Iris pigment epithelial cell (primary cell): Measurements from ENCODE around the gene SULT1C3.
A peak's percentile ranks its signal among the peaks of the same experiment; 100 is the strongest.
"Not testable (repeated sequence)": the region's sequence is repeated elsewhere in the genome, so short reads cannot be mapped to it uniquely, and the experiment has no call there.

Source experiments
- DNase-seq: peaks from one replicate; pipeline ENCODE4 v3.0.0-alpha.2; 2011; ENCODE audit warnings: low read depth

Gene SULT1C3

GRCh38 chr2:108244667-108245414 lies 5.1 kb downstream of the SULT1C3 start:
- no peak for DNase-seq

GRCh38 chr2:108253106-108253505 lies 13.3 kb downstream of the SULT1C3 start:
- DNase-seq, result peak; percentile 34

DNA sequence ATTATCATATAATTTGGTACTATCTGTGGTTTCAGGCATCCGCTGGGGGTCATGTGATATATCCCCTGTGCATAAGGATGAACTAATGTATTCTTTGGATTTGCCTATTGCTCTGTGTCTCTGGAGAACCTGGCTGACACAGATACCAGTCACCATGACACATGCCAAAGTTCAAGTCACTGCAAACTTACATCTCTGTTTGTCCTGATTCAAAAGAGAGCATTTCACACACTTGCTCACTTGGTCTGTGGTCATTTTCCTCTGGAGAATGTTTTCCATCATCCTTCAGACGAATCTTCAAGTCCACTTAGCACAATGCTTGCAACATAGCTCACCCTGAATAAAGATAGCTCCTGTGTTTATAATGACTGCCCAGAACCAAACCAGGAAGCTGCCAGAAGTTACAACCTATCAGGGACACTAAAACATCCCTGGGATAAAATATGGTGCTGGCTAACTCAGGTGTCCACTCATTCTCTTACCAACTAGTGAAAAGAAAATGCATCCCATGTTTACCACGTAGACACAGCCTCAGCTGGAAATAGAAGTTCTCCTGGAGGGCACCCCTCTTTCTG lies 18.1 kb downstream of the SULT1C3 start:
- DNase-seq, result no peak

DNA sequence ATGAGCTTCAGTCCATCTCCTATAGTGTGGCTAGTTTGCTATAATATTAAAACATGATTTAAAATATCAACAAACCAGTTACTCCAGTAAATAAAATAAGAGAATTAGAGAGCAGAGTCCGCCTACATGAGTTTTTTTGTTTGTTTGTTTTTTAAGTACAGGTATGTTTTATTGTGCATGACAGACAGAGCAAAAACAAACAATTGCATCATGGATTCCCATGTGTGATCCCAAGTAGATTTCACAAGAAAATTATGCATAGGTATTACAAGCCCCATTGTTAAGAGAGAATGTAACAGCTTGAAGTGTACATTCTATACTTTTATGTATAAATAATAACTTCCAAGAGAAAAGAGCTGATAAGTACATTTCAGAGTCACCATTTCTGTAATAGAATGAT lies 21.0 kb downstream of the SULT1C3 start:
- DNase-seq, result no peak

DNA sequence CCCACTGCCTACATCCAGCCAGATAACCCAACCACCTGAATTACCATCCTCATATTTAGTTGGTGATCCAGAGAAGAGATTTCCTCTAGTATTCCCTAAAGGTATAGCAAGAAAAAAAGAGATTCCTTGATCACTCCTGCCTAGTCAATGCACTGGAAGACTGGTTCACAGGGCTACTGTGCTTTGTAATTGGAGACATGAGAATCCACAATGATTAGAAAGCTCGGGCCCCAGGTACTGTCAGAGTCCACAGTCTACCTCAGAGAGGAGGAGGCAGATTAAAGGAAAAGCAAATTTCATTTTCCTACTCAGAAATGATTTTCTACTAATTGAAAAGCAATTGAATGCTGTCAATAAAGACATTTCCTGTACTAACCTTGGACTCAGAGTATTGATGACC lies 22.3 kb downstream of the SULT1C3 start:
- DNase-seq, result no peak

DNA sequence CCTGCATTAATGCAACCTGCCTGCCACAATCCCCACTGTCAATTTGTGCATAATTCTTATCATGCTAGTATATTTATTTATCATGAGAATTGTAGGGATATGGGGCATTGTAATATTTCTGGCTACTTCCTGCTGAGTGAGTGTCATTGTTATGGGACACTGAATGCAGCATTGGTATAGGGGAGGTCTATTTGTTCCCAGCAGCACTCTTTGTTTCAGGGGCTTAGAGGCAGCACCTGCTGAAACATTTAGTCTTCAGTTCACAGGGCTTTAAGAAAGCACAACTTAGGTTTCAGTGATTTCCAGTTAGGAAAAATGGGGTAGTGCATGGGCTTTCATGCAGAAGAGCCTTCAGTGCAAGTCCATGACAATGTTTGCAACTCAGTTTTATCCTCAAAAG lies 23.6 kb downstream of the SULT1C3 start:
- DNase-seq, result no peak

GRCh38 chr2:108266218-108266617 lies 26.4 kb downstream of the SULT1C3 start:
- no peak for DNase-seq

DNA sequence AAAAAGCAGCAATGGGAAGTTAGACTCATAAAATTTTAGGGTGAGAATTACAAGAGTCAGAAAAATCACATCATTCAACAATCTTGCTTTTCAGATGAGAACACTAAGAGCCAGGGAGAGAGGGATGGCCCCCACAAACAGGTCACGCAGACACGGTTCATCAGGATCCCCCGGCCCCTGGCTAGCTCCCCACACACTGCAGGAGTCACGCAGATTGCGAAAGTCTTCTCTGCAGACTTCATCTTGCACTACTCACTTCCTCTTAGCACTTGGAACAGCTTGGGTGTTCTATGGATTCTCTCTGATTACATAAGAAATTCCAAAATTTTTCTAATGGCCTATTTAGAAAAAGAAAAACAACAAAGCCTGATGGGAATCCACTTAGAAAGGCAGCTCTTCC lies 27.3 kb downstream of the SULT1C3 start:
- peak; percentile 86 for DNase-seq

- DNase-seq, result peak; percentile 93
These were observed 28.2 kb downstream of the SULT1C3 start for GRCh38 chr2:108268001-108268400.

- DNase-seq, result no peak
These were observed 30.6 kb downstream of the SULT1C3 start for GRCh38 chr2:108270346-108270745.

- DNase-seq, result no peak
These were observed 31.2 kb downstream of the SULT1C3 start for GRCh38 chr2:108270768-108271506.

DNA sequence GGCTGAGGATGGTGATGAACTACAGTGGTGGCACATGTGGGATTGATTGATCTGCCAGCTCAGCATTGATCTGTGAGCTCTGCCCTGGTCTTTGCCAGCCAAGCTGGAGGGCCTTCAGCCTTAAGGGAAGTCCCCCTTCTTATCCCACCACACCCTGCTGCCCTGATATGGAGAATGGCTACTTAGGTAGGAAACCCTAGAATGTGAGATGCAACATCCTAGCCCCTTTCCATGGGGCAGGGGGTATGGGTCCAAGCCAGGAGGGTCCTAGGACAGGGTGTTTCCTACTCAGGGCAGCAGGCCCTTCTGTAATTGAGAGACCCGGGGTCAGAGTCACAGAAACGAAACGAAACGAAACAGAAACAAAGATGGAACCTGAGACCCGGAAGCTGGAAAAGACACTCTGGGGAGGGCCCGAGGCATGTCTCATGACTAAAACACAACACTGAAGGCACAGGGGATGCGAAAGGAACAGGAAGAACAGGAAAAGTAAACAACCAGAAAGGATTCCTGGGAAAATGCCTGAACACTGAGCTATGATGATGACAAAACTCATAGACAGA lies 32.0 kb downstream of the SULT1C3 start:
- DNase-seq, result peak; percentile 84

DNA sequence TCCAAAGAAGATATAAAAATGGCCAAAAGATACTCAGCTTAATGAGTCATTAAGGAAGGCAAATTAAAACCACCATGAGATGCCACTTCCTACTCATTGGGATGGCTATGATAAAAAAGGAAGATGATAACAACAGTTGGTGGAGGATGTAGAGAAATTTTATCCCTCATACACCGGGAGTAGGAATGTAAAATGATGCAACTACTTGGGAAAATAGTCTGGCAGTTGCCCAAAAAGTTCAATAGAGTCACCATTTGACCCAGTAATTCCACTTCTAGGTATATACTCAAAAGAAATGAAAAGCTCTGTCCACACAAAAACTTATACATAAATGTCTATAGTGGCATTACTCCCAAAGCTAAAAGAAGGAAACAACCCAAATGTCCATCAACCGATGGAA lies 38.9 kb downstream of the SULT1C3 start:
- DNase-seq, result no peak

DNA sequence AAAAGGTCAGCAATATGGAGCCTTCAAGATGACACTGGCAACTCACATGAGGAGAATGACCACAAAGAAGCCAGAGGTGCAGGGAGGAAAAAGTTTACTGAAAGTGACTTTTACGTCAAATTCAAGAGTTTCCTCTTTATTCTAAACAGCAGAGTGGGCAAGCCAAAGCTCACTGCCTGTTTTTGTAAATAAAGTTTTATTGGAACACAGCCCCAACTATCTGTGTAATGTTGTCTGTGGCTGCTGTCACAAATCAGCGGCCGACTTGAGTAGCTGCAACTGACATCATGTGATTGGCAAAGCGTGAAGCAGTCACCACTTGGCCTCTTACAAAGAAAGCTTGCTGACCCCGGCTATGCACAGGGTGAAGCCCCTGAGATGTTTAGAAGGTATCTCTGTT lies 39.7 kb downstream of the SULT1C3 start:
- DNase-seq, result no peak

GRCh38 chr2:108280466-108280865 lies 40.7 kb downstream of the SULT1C3 start:
- DNase-seq, result no peak

GRCh38 chr2:108284566-108284965 lies 44.8 kb downstream of the SULT1C3 start:
- DNase-seq, result not testable (repeated sequence)

- no peak for DNase-seq
These were observed 45.8 kb downstream of the SULT1C3 start for GRCh38 chr2:108285616-108286015.

GRCh38 chr2:108287169-108287568 lies 47.4 kb downstream of the SULT1C3 start:
- no peak for DNase-seq

DNA sequence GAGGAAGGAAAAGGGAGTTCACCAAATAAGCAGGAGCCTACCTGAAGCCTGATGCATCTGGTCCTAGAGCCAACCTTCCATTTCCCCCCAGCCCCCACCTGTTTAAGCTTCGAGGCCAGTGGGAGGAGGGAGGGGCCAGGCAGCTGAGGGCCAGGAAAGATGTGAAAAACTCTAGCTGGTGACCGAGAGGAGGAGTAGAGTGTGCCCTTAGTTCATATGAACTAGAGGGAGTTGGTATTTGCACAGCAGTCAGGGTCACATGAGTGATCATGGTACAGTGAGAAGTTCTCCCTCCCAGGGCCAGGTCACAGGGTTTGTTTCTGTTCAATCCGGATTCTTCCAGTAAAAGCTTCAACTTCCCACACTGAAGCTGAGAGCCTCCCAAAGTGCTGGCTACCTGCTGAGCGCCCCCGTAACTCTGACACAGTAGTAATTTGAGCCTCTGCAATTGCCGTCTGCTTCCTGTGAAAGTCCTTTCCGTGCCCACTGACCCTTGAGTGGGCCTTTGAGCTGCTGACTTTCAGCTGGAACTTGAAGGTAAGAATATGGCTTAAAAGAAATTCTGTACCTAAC lies 48.9 kb downstream of the SULT1C3 start, which contains the start of gene SULT1C2:
SULT1C2 (plus strand) TSS at position 362 of the 573 bp plus-strand sequence. CDS start 4,773 bp downstream, outside the sequence.
- DNase-seq, result peak; percentile 66

DNA sequence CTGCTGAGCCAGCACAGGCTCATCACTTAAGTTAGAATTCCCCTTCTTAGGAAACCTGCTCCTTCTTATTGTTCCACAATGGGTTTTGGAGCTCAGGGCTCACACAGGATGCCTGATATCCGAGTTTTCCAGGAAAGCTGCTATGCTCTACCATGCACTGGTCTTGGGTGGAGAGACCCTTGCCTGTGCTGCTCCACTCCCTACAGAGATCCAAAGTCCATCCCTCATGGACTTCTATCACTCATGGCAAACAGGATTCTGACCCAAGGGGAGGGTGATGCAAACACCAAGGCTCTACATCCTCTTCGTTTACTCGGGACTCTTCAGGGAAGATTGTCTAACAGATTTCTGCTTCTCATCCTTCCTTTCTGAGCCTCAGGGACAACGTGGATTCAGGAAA lies 54.1 kb downstream of the SULT1C3 start:
- no peak for DNase-seq

- DNase-seq, result peak; percentile 87
These were observed 57.8 kb downstream of the SULT1C3 start for GRCh38 chr2:108297436-108298141.

GRCh38 chr2:108301558-108301957 lies 61.8 kb downstream of the SULT1C3 start:
- DNase-seq, result no peak
